ENCODE measurements around the gene RNF19B. TPM values are rescaled to one million over a fixed set of nuclear protein-coding genes. Genes with fewer than 3 reads are reported as not detected.

RNF19B gene
- total and polyA plus RNA-seq, 2 of the 8 experiments (the other 6 are each of a cell fraction or from before 2014, with no cell fraction given): 9.2 to 11.2 TPM

GRCh38 chr1:33001282-33001681, 36.7 kb upstream of the RNF19B start:
- no peaks in the 10 kb centered on the region for H3K23me2 ChIP-seq (ENCODE audit: low read depth, low read length)
- peak; percentile 24 to 49; a peak in 3 of 4 replicates for TF ChIP-seq RAD21 (IDR thresholded peaks at IDR 0.05 in 1 of 2, conservative IDR thresholded peaks at IDR 0.05 in 1 of 2; ENCODE audit: low read depth in 2 of 2, low read length in 2 of 2)
- TF ChIP-seq SP4 (IDR thresholded peaks at IDR 0.05; ENCODE audit: low read length): no peak
- TF ChIP-seq CTCF (IDR thresholded peaks at IDR 0.05; ENCODE audit: control extremely low read depth in 1 of 3, insufficient read depth in 1 of 3, low read depth in 1 of 3, low read length in 3 of 3): peak in 2 of 3 experiments; percentile 49 to 60; a peak in 3 of 4 replicates
- no peak for TF ChIP-seq POLR2AphosphoS5 (IDR thresholded peaks at IDR 0.05; ENCODE audit: low read depth, low read length)
- no peak overlapping the region for H3K14ac ChIP-seq (ENCODE audit: insufficient read length)
- POLR2A ChIA-PET (ENCODE audit: partially characterized antibody): interaction anchor here (1.4 to 2.3 kb wide), 3 partner anchors 8 to 37 kb away, joined by 4 to 11 read pairs (median 10); partner anchors contain the start of gene RNF19B
- no peak overlapping the region for H3K9ac ChIP-seq (replicated peaks in 1 of 4; ENCODE audit: extremely low read depth in 1 of 4, low read depth in 3 of 4, low read length in 3 of 4)
- no peak for DNase-seq (ENCODE audit: low read depth in 1 of 2, low spot score in 2 of 2)
- peaks cover 0 to 2% of the 10 kb centered on the region in 2 experiments for H4K20me1 ChIP-seq (replicated peaks in 1 of 2; ENCODE audit: control insufficient read depth in 1 of 2, insufficient read depth in 2 of 2, low read length in 2 of 2)
- H3K4me2 ChIP-seq (ENCODE audit: insufficient read depth in 1 of 2, low read depth in 2 of 2, low read length in 2 of 2): no peak overlapping the region
- no peaks in the 10 kb centered on the region for H3K27me3 ChIP-seq (replicated peaks in 1 of 4; ENCODE audit: control insufficient read depth in 3 of 4, extremely low read depth in 1 of 4, insufficient read depth in 3 of 4, low read length in 3 of 4)
- no peaks in the 10 kb centered on the region; a peak in 1 of 4 replicates for H3K79me2 ChIP-seq (ENCODE audit: control insufficient read depth in 1 of 2, insufficient read depth in 2 of 2, low read length in 2 of 2)
- H3K27ac ChIP-seq (ENCODE audit: low read depth, low read length): no peak overlapping the region
- H3K18ac ChIP-seq (ENCODE audit: extremely low read depth, low read length): no peak overlapping the region
- H3K36me3 ChIP-seq (ENCODE audit: control insufficient read depth in 2 of 4, insufficient read depth in 4 of 4, low read length in 3 of 4): no peaks in the 10 kb centered on the region
- H3K9me3 ChIP-seq (ENCODE audit: insufficient read depth in 2 of 2, low read depth in 1 of 2, low read length in 1 of 2): no peaks in the 10 kb centered on the region
- no peak overlapping the region for H2BK15ac ChIP-seq (ENCODE audit: low read length)
- no peak overlapping the region for H3K4ac ChIP-seq (replicated peaks; ENCODE audit: insufficient read length, low read depth, low read length)
- H3K4me1 ChIP-seq (replicated peaks in 1 of 4; ENCODE audit: control insufficient read depth in 3 of 4, insufficient read depth in 4 of 4, low read length in 3 of 4): peaks cover 0 to 9% (median 5%) of the 10 kb centered on the region in 4 experiments; a peak in 4 of 7 replicates
- no peak overlapping the region for H3K56ac ChIP-seq (replicated peaks; ENCODE audit: insufficient read length, low read depth, low read length)
- H4K8ac ChIP-seq (ENCODE audit: extremely low read depth, insufficient read depth, low read length): no peak overlapping the region
- no peak overlapping the region for H2BK12ac ChIP-seq (ENCODE audit: low read depth, low read length)
- no peak overlapping the region for H3K23ac ChIP-seq (ENCODE audit: insufficient read length)
- H3K79me1 ChIP-seq (ENCODE audit: low read depth, low read length): no peaks in the 10 kb centered on the region
- no peak overlapping the region for H2AK5ac ChIP-seq (ENCODE audit: low read depth, low read length)
- no peak overlapping the region for H2BK120ac ChIP-seq (replicated peaks; ENCODE audit: low read depth, low read length)
- H2BK20ac ChIP-seq (ENCODE audit: low read length): no peak overlapping the region
- no peak overlapping the region for H4K5ac ChIP-seq (ENCODE audit: insufficient read length, low read depth, low read length)
- CTCF ChIA-PET (ENCODE audit: partially characterized antibody): interaction anchor here (0.7 to 3.7 kb wide), 17 partner anchors 8 to 104 kb away, joined by 3 to 11 read pairs (median 4); no protein-coding TSS in a partner anchor
- H2BK5ac ChIP-seq (ENCODE audit: low read depth, low read length): no peak overlapping the region
- no peak overlapping the region for H2AFZ ChIP-seq (ENCODE audit: low read length)
- no peak overlapping the region for H4K91ac ChIP-seq (replicated peaks; ENCODE audit: insufficient read length, low read length)
- no peak for FAIRE-seq
- WGBS, 2 experiments (ENCODE audit: extremely low coverage in 1 of 2, insufficient coverage in 1 of 2, insufficient read length in 1 of 2, insufficient replicate concordance in 2 of 2, low coverage in 1 of 2, low lambda C conversion rate in 2 of 2, missing lambda C conversion rate in 1 of 2): 89% methylated on average over 2 of the region's 2 CpGs; no CpG with 5 or more reads in 1 of the 2 experiments
- no peak overlapping the region for H3K4me3 ChIP-seq (ENCODE audit: extremely low read depth in 1 of 4, insufficient read depth in 2 of 4, low read depth in 3 of 4, low read length in 4 of 4)
